ENCODE results near the gene SYNJ1.
A peak's percentile ranks its signal among the peaks of the same experiment; 100 is the strongest.

SYNJ1 gene

GRCh38 chr21:32770871-32771523, 43.2 kb upstream of the SYNJ1 start:
- Histone ChIP-seq H3K4me1 (peaks cover 0 to 39% (median 22%) of the 10 kb centered on the region in 4 donors), H3K36me3 (peaks cover 0 to 6% (median 0%) of the 10 kb centered on the region in 3 donors), H3K4me3 (peak overlapping the region; percentile 61 to 91), H3K27ac (peak overlapping the region; percentile 85 to 91), H3K9me3 (no peaks in the 10 kb centered on the region), H3K27me3 (no peaks in the 10 kb centered on the region)
- no peak for TF ChIP-seq CTCF (IDR thresholded peaks at IDR 0.05)
- intact Hi-C loops (cut with DNase I; ENCODE audit: low total_unique reads), result loop anchor here (10.0 kb wide), 1 partner anchor 156 kb away; the partner anchor contains the start of gene CFAP298
- peak; percentile 47 to 80 for DNase-seq

GRCh38 chr21:32768530-32768929, 40.7 kb upstream of the SYNJ1 start:
- Histone ChIP-seq H3K4me1 (peaks cover 0 to 39% (median 22%) of the 10 kb centered on the region in 4 donors), H3K4me3 (no peak overlapping the region), H3K27me3 (no peaks in the 10 kb centered on the region), H3K27ac (no peak overlapping the region), H3K9me3 (no peaks in the 10 kb centered on the region), H3K36me3 (peaks cover 7 to 14% (median 8%) of the 10 kb centered on the region in 3 donors)
- intact Hi-C loops (cut with DNase I; ENCODE audit: low total_unique reads), result no loop called here
- no peak for TF ChIP-seq CTCF (IDR thresholded peaks at IDR 0.05)
- DNase-seq, result no peak

GRCh38 chr21:32765058-32765457, 37.2 kb upstream of the SYNJ1 start:
- H3K27me3 ChIP-seq, result no peaks in the 10 kb centered on the region
- H3K36me3 ChIP-seq, result peaks cover 35 to 48% (median 39%) of the 10 kb centered on the region in 3 donors
- H3K4me1 ChIP-seq, result peaks cover 0 to 22% (median 13%) of the 10 kb centered on the region in 4 donors
- no peak overlapping the region for H3K27ac ChIP-seq
- DNase-seq, result no peak
- H3K9me3 ChIP-seq, result no peaks in the 10 kb centered on the region
- TF ChIP-seq CTCF (IDR thresholded peaks at IDR 0.05), result no peak
- intact Hi-C loops (cut with DNase I; ENCODE audit: low total_unique reads), result no loop called here
- no peak overlapping the region for H3K4me3 ChIP-seq

- TF ChIP-seq CTCF (IDR thresholded peaks at IDR 0.05), result no peak
- Histone ChIP-seq H3K27ac (no peak overlapping the region), H3K27me3 (no peaks in the 10 kb centered on the region), H3K36me3 (peaks cover 41 to 57% (median 48%) of the 10 kb centered on the region in 3 donors), H3K4me1 (peaks cover 0 to 14% (median 7%) of the 10 kb centered on the region in 4 donors), H3K9me3 (no peaks in the 10 kb centered on the region), H3K4me3 (no peak overlapping the region)
- DNase-seq, result no peak
- intact Hi-C loops (cut with DNase I; ENCODE audit: low total_unique reads), result no loop called here
Measured at GRCh38 chr21:32764186-32764585, 36.4 kb upstream of the SYNJ1 start.

- H3K27me3 ChIP-seq, result no peaks in the 10 kb centered on the region
- H3K9me3 ChIP-seq, result no peaks in the 10 kb centered on the region
- no peak for DNase-seq
- no peak for TF ChIP-seq CTCF (IDR thresholded peaks at IDR 0.05)
- H3K27ac ChIP-seq, result no peak overlapping the region
- H3K4me1 ChIP-seq, result no peaks in the 10 kb centered on the region
- peaks cover 63 to 83% (median 69%) of the 10 kb centered on the region in 3 donors for H3K36me3 ChIP-seq
- no peak overlapping the region for H3K4me3 ChIP-seq
- intact Hi-C loops (cut with DNase I; ENCODE audit: low total_unique reads), result no loop called here
Measured at GRCh38 chr21:32757804-32758203, 30.0 kb upstream of the SYNJ1 start.
